Caco-2 (cell line): ENCODE data around the gene CARM1. TPM values are rescaled to one million over a fixed set of nuclear protein-coding genes. Genes with fewer than 3 reads are reported as not detected.

Experiments used
- BruUV-seq: library from RNA; stranded (reverse); fragments of 400-500 nt; replicated peaks from 2 replicates; lab custom pipeline; 2021; lab: Mats Ljungman, UMichigan
- CTCF ChIA-PET: fragments of 300-600 bp; sonication (Branson Sonifier 250); formaldehyde crosslinking; loops from one replicate; lab custom pipeline; 2022; ENCODE audit warnings: antibody characterized with exemption; lab: Charles Lee
- POLR2A ChIA-PET: fragments of 300-600 bp; sonication (Branson Sonifier 250); formaldehyde crosslinking; loops from one replicate; lab custom pipeline; 2022; ENCODE audit warnings: antibody characterized with exemption; lab: Charles Lee
- DNase-seq, 2 experiments: peaks; one replicate each; pipeline versions ENCODE4 v3.0.0 to v3.0.0-alpha.2; 2020 to 2022
- H3K27me3 ChIP-seq: replicated peaks from 2 replicates; pipeline ENCODE4 v1.6.0; 2011; ENCODE audit warnings: low read length; ENCODE audit not compliant: control insufficient read depth, insufficient read depth
- H3K36me3 ChIP-seq: 2 replicates; pipeline ENCODE4 v1.5.1; 2011; ENCODE audit warnings: low read length; ENCODE audit not compliant: control insufficient read depth, insufficient read depth
- H3K4me1 ChIP-seq: fragments of 250-450 bp; sonication (Bioruptor Pico); 2 replicates; pipeline ENCODE4 v1.5.1; 2020; ENCODE audit warnings: mild to moderate bottlenecking
- H3K4me3 ChIP-seq: 2 replicates; pipeline ENCODE4 v1.5.1; 2011; ENCODE audit warnings: low read depth, mild to moderate bottlenecking, control low read depth, low read length
- H3K9me3 ChIP-seq: fragments of 250-450 bp; sonication (Bioruptor Pico); 2 replicates; pipeline ENCODE4 v1.5.1; 2020; ENCODE audit warnings: mild to moderate bottlenecking, moderate library complexity
- H3K27ac Mint-ChIP-seq: one replicate; pipeline ENCODE4 v1.8.0; 2022; ENCODE audit warnings: mixed read lengths; ENCODE audit not compliant: unreplicated experiment
- H3K27me3 Mint-ChIP-seq: one replicate; pipeline ENCODE4 v1.8.0; 2022; ENCODE audit warnings: mixed read lengths; ENCODE audit not compliant: insufficient read depth, unreplicated experiment
- H3K36me3 Mint-ChIP-seq: one replicate; pipeline ENCODE4 v1.8.0; 2022; ENCODE audit warnings: mild to moderate bottlenecking, mixed read lengths; ENCODE audit not compliant: insufficient read depth, unreplicated experiment
- H3K4me1 Mint-ChIP-seq: one replicate; pipeline ENCODE4 v1.8.0; 2022; ENCODE audit warnings: low read depth, mixed read lengths; ENCODE audit not compliant: unreplicated experiment
- H3K4me3 Mint-ChIP-seq: one replicate; pipeline ENCODE4 v1.8.0; 2022; ENCODE audit warnings: mild to moderate bottlenecking, moderate library complexity, mixed read lengths; ENCODE audit not compliant: unreplicated experiment
- H3K9me3 Mint-ChIP-seq: one replicate; pipeline ENCODE4 v1.8.0; 2022; ENCODE audit warnings: mixed read lengths; ENCODE audit not compliant: unreplicated experiment
- CTCF ChIP-seq, 2 experiments: fragments of 200-600 bp in 1 of 2; IDR thresholded peaks; 1 replicate in 1 of 2; 2 replicates in 1 of 2; pipeline versions ENCODE4 v1.5.1 to v1.8.0; 2011 to 2022; ENCODE audit warnings: antibody characterized with exemption in 1 of 2, control low read depth in 1 of 2, inconsistent platforms in 1 of 2, low read depth in 1 of 2, low read length in 1 of 2, mild to moderate bottlenecking in 1 of 2, moderate library complexity in 1 of 2; ENCODE audit not compliant: insufficient read depth in 1 of 2, severe bottlenecking in 1 of 2, unreplicated experiment in 1 of 2
- intact Hi-C: fragments of 100-400 bp; cut with micrococcal nuclease; formaldehyde crosslinking; loops from one replicate; pipeline ENCODE4 v1.10.0; 2022; ENCODE audit not compliant: unreplicated experiment
- total RNA-seq: library from RNA; stranded (reverse); gene quantifications from 2 replicates; pipeline ENCODE4 v1.2.3, GENCODE V29; 2022

Gene CARM1
- total RNA-seq, 1 experiment from 2014 or later: 97.9 TPM

DNA sequence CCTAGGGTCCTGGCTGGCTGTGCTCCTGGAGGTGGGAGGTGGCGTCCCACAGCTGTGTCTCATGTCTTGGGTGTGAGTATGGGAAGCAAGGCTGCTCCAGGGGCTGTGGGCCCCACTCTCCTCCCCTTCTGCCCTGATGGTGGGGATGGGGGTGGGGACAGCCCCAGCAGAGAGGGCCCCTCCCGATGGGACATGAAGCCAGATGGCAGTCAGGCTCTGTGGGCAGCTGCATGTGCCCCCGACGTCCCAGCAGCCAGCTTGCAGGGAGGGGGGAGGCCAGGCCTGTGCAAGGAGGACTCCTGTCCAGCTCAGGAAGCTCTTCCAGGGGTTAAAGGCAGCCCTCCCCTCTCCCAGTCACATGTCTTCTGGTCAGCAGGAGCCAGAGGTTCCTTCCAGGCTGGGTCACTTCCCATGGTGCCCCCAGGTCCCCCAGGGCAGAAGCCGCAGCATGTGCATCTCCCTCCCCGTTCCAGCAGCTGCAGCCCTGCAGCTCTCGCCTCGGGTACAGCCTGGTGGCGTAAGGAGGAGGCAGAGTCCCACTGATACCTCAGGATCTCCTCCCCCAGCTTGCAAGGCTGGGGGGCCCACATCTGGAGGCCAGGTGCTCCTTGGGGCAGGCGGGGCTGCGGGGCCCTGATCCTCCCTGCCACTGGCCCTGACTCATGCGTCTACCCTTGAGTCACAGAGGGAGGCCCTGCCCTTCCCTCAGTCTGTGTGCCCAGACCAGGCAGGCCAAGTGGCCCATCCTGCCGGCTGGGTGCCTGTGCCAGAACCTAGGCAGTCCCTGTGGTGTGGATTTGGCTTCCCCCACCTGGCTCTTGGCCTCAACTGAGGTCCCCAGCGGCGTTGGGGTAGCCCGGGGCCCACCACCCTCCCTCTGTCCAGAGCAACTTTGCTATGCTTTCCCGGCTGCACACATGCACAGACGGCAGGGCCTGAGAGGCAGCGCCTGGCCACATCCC is 44.1 kb downstream of the CARM1 start:
- Histone ChIP-seq H3K36me3 (peaks cover 4% of the 10 kb centered on the region), H3K4me1 (no peaks in the 10 kb centered on the region), H3K27me3 (no peaks in the 10 kb centered on the region), H3K4me3 (no peak overlapping the region), H3K9me3 (no peaks in the 10 kb centered on the region)
- Mint-ChIP-seq H3K4me3 (no peak overlapping the region), H3K9me3 (no peaks in the 10 kb centered on the region), H3K4me1 (no peaks in the 10 kb centered on the region), H3K36me3 (peaks cover 83% of the 10 kb centered on the region), H3K27me3 (no peaks in the 10 kb centered on the region), H3K27ac (peak overlapping the region; percentile 22)
- intact Hi-C loops: no loop called here
- POLR2A ChIA-PET: no interaction called here
- CTCF ChIA-PET: interaction anchor here (0.6 kb wide), 2 partner anchors 9 to 16 kb away, joined by 5 to 8 read pairs; no protein-coding TSS in a partner anchor
- no peak for TF ChIP-seq CTCF (IDR thresholded peaks at IDR 0.05; ENCODE audit: insufficient read depth in 1 of 2, low read depth in 1 of 2, low read length in 1 of 2, severe bottlenecking in 1 of 2, unreplicated experiment in 1 of 2)
- no peak for DNase-seq
- BruUV-seq: no TSS peak

GRCh38 chr19:10916602-10917001 is 45.2 kb downstream of the CARM1 start:
- no TSS peak for BruUV-seq
- CTCF ChIA-PET: no interaction called here
- intact Hi-C loops: no loop called here

DNA sequence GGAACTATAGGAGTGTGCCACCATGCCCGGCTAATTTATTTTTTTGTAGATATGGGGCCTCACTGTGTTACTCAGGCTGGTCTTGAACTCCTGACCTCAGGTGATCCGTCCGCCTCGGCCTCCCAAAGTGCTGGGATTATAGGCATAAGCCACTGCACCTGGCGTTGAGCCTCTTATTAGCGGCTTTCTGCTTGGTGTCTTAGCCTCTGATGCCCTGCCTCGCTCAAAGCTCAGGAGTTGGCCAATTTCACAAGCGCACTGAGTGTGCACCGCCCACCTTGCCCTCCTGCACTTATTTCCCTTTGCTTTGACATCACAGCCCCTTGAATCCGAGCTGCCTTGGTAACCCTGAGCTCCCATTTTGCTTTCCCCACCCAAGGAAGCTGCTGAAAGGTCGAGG is 47.0 kb downstream of the CARM1 start:
- Histone ChIP-seq H3K36me3 (peaks cover 4% of the 10 kb centered on the region), H3K9me3 (no peaks in the 10 kb centered on the region), H3K4me3 (no peak overlapping the region), H3K27me3 (no peaks in the 10 kb centered on the region), H3K4me1 (no peaks in the 10 kb centered on the region)
- intact Hi-C loops: no loop called here
- H3K9me3 Mint-ChIP-seq: no peaks in the 10 kb centered on the region
- no peaks in the 10 kb centered on the region for H3K27me3 Mint-ChIP-seq
- H3K4me3 Mint-ChIP-seq: no peak overlapping the region
- CTCF ChIA-PET: no interaction called here
- BruUV-seq: no TSS peak
- peaks cover 84% of the 10 kb centered on the region for H3K36me3 Mint-ChIP-seq
- H3K27ac Mint-ChIP-seq: no peak overlapping the region
- POLR2A ChIA-PET: no interaction called here
- no peak for DNase-seq
- TF ChIP-seq CTCF (IDR thresholded peaks at IDR 0.05; ENCODE audit: insufficient read depth in 1 of 2, low read depth in 1 of 2, low read length in 1 of 2, severe bottlenecking in 1 of 2, unreplicated experiment in 1 of 2): no peak
- no peaks in the 10 kb centered on the region for H3K4me1 Mint-ChIP-seq

More at GRCh38 chr19:10916602-10917001, 45.2 kb downstream of the CARM1 start:
- Mint-ChIP-seq H3K9me3 (no peaks in the 10 kb centered on the region), H3K27ac (no peak overlapping the region), H3K27me3 (no peaks in the 10 kb centered on the region), H3K4me1 (no peaks in the 10 kb centered on the region), H3K36me3 (peaks cover 83% of the 10 kb centered on the region), H3K4me3 (no peak overlapping the region)
- Histone ChIP-seq H3K9me3 (no peaks in the 10 kb centered on the region), H3K36me3 (peaks cover 4% of the 10 kb centered on the region), H3K4me1 (no peaks in the 10 kb centered on the region), H3K27me3 (no peaks in the 10 kb centered on the region), H3K4me3 (no peak overlapping the region)
- POLR2A ChIA-PET: no interaction called here
- TF ChIP-seq CTCF (IDR thresholded peaks at IDR 0.05; ENCODE audit: insufficient read depth in 1 of 2, low read depth in 1 of 2, low read length in 1 of 2, severe bottlenecking in 1 of 2, unreplicated experiment in 1 of 2): no peak
- no peak for DNase-seq
